Stimulated activated CD4-positive, alpha-beta T cell treated with anti-CD3 and anti-CD28 coated beads, TNF-alpha, amount 100 ng/mL, for 1 hour (primary cell): ENCODE measurements around the gene RNF214.
"Not testable (repeated sequence)": the region's sequence is repeated elsewhere in the genome, so short reads cannot be mapped to it uniquely, and the experiment has no call there.

ENCODE experiments used
- DNase-seq, 3 donors: peaks; one replicate each; pipeline ENCODE4 v3.0.0-alpha.2; 2020; ENCODE audit warnings: low read depth in 3 of 3, low spot score in 1 of 3

The RNF214 gene

DNA sequence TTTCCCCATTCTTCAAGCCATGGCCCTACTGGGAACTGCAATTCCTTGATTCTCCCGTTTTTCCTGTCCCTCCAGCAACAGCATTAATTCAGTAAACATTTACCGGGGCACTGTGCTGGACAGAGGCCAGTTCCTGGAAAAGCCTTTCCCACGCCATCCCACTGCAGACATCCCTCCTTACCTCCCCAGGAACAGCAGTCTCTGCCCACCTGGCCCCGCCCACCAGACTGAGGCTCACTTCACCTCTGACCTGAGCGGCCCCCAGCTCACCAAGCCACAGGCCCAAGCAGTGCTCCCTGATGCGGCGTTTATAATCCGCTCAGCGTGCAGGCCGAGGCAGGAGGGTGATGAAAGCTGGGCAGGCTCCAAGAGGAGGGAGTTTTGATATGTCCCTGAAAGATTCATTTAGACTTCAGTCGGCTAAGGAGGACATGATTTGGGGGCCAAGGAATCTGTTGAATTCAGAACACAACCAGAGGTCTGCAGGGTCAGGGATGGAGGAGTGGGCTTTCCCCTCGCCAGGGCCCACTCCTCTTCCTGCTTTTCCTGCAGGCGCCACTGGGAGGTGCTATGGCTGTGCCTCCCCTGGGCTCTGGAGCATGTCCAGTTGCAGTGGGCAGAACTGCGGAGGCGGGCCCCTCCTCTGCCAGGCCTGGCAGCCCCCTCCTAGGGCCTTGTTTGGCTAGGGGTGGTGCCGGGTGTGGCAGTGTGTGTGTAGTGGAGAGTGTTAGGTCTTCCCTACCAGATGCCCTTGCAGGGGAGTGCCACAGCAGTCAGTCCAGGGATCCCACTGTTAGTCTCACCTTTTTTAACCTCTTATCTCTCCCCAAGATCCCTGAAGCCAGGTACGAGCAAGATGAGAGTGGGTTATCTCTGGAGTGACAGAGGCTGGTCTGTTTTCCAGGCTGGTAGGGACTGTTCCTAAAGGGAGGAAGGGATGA is 34.7 kb upstream of the RNF214 start:
- no peak for DNase-seq

DNA sequence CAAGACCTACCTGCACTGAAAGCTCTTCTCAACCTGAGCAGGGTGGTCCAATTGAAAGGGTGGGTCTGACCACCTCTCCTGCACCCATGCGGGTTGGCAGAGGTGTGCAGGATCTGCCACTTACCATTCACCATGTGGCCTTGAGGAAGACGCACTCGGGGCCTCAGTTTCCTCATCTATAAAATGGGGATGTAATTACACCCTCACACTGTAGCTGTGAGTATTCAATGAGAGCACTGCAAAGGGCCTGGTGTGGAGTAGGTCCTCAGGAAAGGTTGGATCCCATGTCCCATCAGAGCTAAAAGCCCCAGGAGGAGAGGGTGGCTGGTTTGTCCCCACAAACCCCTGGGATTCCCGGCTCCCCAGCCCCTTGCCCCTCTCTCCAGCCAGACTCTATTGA is 33.9 kb upstream of the RNF214 start:
- DNase-seq = no peak

DNA sequence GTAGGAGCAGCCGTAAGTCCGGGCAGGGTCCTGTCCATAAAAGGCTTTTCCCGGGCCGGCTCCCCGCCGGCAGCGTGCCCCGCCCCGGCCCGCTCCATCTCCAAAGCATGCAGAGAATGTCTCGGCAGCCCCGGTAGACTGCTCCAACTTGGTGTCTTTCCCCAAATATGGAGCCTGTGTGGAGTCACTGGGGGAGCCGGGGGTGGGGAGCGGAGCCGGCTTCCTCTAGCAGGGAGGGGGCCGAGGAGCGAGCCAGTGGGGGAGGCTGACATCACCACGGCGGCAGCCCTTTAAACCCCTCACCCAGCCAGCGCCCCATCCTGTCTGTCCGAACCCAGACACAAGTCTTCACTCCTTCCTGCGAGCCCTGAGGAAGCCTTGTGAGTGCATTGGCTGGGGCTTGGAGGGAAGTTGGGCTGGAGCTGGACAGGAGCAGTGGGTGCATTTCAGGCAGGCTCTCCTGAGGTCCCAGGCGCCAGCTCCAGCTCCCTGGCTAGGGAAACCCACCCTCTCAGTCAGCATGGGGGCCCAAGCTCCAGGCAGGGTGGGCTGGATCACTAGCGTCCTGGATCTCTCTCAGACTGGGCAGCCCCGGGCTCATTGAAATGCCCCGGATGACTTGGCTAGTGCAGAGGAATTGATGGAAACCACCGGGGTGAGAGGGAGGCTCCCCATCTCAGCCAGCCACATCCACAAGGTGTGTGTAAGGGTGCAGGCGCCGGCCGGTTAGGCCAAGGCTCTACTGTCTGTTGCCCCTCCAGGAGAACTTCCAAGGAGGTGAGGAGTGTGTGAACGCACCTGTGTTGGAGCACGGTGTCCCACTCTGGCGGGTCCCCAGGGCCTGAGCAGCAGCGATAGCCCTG is 33.2 kb upstream of the RNF214 start, which contains the start of gene TAGLN:
Gene TAGLN (plus strand): TSS at position 318 of the 863 bp plus-strand sequence. CDS start 3,644 bp downstream, outside the sequence.
- no peak for DNase-seq

DNA sequence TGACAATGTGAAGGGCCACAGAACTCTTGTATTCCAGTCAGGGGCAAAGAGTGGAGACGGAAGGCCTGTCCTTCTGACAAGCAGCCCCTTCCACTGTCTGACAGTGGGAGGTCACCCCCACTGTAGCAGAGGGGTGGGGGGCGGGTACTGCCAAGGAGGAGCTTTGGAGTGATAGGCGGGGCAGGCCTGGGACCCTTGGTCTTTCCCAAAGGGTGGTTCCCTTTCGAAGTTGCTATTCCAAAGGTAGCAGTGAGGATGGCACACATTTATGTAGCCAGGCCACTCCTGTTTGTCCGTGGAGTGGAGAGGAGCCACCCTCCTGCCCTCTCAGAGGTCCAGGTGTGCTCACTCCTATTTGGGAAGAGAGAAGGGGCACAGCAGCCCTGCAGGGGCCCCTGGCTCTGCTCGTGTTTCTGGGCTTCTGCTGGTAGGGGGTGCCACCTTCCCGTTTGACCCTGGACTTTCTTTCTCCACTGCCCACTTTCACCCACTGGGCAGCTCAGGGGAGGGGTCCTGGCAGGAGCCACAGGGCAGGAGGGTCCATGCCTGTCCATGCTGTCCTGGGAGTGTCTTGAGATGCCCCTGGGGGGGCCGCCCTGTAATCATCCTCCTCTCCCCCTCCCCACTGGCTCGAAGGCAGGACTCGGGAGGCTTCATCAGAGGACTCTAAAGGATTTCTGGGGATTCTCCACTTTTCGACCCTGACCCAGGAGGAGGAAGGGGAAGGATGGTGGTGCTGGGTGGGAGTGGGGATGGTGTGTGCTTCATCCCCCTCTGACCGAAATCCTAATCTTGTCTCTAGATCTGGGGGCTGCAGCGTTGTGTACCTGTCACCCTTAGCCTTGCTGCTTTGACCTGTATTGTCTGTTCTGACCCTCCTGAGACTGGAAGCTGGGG is 32.3 kb upstream of the RNF214 start:
- DNase-seq = no peak

DNA sequence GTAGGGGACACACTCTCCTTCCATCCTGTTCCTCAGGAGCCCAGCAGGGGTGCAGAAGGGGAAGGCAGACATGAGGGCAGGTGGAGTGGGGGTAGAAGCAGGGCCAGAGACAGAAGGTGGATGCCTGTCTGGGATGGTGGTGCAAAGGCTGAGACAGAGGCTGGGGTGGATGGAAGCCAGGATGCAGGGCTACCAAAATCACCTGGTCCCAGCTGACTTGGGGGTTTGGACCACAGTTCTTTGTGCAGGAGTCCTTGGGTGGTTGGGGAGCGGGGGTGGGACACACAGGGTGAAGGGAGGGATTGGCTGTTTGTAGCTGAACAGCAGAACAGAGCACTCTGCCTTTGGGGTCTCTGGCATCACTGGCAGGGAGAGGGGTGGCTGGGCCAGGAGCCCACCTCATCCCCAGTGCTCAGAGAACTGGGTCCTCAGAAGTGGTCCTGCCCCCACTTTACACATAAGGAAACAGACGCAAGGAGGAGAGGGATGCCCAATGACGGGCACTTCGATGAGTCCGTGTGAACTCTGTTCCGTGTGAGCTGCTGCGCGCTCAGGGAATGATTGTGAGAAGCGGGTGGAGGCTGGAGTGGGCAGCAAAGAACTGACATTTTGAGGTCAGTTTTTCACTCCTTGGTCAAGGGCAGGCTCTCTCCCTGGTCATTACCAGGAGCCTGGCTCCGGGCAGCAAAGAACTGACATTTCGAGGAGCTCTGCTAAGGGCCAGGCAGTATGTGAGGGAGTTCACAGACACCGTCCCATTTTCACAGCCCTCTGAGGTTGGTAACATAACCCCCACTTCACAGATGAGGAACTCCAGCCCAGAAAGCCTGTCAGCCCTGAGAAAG is 31.4 kb upstream of the RNF214 start:
- DNase-seq = no peak

DNA sequence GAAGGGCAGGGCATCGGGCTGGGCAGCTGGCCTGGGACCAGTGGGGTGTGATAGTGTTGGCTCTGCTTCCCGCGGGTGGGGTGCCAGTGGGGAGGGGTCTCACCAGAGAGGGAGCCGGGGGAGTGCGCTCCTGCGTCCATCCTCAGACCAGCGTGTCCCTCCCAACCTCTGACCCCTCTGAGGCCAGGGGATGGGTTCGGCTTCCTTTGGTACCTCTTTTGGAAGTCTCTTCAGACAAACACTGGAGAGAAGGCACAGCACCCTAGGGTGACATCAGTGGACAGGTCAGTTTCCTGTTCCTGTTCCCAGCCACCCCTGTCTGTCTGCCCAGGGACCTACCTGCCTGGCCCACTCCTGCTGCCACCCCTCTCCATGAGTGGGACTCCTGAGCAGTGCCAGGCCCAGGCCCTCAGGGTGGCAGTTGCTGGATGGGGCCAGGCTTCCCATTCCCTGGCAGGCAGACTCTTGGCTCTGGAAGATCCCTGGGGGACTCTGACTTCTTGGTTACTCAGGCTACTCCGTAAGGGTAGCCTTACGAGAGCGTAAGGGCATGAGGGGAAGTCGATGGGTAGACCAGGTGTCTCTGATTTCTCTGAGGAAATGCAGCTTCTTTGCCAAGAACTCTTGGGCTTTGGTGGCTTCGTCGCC is 30.7 kb upstream of the RNF214 start:
- no peak for DNase-seq

DNA sequence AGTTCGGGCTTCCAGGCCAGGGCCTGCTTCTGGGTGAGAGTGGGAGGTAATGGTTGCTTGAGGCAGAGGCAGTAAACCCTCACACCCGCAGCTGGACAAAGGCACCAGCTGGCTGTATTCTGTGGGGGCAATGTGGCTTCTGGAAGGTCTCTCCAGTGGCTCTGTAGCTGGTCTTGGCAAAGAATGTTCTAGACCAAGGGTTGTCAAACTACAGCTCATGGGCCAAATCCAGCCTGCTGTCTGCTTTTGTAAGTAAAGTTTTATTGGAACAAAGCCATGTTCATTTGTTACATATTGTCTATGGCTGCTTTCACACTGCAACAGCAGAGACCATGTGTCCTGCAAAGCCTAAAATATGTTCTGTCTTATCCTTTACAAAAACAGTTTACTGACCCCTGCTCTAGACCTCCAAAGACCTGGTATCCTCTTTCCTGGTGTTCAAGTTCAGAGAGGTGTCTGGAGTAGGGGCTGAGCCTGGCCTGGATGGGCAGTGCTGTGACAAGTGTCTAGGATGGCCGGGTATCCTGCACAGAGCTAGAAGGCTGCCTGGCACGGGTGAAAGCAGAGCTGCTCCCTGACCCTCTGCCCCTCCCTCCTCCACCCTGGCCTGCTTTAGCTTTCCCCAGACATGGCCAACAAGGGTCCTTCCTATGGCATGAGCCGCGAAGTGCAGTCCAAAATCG is 29.9 kb upstream of the RNF214 start:
- DNase-seq = no peak

DNA sequence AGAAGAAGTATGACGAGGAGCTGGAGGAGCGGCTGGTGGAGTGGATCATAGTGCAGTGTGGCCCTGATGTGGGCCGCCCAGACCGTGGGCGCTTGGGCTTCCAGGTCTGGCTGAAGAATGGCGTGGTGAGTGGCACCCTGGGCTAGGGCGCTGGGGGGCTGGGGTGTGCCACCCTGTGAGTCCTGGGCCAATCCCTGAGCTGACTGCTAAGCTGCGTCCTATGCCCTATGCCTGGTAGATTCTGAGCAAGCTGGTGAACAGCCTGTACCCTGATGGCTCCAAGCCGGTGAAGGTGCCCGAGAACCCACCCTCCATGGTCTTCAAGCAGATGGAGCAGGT is 29.4 kb upstream of the RNF214 start:
- DNase-seq = no peak

DNA sequence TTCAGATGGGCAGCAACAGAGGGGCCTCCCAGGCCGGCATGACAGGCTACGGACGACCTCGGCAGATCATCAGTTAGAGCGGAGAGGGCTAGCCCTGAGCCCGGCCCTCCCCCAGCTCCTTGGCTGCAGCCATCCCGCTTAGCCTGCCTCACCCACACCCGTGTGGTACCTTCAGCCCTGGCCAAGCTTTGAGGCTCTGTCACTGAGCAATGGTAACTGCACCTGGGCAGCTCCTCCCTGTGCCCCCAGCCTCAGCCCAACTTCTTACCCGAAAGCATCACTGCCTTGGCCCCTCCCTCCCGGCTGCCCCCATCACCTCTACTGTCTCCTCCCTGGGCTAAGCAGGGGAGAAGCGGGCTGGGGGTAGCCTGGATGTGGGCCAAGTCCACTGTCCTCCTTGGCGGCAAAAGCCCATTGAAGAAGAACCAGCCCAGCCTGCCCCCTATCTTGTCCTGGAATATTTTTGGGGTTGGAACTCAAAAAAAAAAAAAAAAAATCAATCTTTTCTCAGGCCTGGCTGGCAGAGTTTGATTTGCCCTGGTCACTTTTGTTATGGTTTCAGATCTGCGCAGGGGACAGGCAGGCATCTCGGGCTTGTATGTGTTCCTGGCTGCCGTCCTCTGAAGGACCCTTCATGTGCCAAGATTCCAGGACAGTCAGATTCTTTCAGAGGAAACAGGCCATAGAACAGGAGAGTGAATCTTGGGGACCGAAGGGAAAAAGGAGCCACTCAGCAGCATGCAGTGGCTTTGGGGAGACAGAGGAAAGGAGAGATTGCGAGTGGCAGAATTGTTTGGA is 28.0 kb upstream of the RNF214 start:
- no peak for DNase-seq

DNA sequence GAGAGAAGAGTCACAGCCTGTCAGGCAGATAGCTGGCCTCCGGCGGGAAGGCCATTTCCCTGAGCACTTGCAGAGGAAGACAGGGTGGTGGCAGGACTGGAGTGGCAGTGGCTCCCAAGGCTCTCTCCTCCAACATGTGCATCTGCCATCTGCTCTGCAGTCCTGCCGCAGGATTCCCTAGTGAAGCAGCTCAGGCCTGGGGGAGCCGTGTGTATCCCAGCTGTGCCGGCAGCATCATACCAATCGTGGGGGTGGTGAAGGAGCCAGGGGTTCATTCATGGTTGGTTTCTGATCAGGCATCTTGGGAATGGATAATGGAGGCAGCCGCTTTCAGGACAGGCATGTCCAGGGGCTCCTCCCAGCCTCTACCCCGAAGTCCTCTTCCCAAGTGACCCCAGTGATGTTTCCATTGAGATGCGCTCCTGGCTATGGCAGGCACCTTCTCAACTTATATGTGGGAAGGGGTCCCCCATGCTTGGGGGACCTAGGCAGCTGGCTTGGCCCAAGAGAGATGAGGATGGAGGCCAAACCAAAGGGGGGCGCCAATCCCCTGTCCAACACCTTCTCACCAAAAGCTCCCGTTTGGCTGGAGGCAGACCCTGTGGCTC is 27.2 kb upstream of the RNF214 start:
- no peak for DNase-seq

DNA sequence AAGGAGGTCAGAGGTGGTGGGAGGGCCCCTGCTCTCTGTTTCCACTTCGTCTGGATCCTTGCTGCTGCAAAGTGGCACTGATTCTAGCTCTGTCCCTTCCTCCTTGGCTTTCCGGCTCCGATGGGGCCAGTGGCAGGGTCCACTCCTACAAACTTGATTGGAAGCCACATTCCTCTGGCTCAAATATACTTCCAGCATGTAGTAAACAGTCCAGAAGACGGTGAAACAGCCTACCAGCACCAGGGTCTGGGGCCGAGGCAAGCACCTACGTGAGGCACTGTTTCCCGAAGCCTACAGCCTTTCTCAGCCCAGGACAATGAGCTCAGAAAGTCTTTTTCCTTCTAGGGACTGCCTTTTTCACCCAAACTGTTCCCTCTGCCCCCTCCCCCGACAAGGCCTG is 26.4 kb upstream of the RNF214 start:
- DNase-seq = not testable (repeated sequence)

DNA sequence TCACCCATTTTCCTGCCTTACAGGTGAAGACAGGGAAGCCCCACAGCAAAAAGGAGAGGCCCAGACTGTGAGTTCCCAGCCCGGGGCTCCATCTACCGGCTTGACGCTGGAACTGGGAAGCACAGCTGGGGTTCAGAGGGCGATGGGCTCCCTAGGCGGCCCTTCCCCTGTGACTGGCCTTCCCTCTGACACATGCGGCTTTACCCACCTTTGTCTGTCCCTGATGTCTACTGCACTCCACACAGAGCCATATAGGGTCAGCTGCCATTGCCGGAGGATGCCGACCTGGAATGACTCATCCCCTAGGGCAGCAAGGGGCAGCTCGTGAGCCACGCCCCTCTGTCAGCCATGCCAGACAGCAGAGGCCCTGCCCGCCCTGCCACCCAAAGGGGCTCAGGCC is 25.6 kb upstream of the RNF214 start:
- DNase-seq = not testable (repeated sequence)

DNA sequence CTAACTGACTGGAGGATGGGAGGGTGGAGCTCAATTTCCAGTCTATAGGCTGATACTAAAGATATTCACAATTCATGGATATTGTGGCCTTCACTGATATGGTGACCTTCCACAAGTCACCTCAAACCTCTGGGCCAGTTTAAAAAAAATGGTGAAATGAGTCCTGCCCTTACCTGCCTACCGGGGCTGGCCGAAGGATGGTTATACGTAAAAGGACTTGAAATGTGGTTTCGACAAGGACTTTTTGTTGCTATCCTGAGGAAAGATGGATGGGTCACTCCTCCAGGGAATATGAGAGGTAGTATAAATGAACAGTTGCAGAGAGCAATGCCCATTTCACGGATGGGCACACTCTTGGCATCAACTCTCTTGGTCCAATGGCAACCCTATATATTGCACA is 25.0 kb upstream of the RNF214 start:
- not testable (repeated sequence) for DNase-seq

DNA sequence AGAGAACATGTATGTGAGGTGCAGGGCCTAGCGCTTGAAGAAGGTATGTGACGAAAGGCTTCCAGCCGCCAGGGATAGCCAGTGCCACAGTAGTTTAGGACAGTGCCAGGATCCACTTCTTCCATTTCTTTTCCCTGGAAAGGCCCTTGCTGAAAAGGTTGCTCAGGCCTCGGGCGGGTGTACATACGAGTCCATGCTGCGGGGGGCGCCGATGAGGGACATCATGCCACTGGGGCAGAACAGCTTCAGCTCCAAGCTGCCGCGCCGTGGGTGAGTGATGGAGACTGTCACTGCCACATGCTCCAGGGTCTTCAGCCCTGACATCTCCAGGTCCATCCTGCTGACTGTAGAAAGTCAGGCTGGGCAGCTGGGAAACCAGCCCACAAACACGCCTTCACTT is 23.8 kb upstream of the RNF214 start:
- DNase-seq = not testable (repeated sequence)

DNA sequence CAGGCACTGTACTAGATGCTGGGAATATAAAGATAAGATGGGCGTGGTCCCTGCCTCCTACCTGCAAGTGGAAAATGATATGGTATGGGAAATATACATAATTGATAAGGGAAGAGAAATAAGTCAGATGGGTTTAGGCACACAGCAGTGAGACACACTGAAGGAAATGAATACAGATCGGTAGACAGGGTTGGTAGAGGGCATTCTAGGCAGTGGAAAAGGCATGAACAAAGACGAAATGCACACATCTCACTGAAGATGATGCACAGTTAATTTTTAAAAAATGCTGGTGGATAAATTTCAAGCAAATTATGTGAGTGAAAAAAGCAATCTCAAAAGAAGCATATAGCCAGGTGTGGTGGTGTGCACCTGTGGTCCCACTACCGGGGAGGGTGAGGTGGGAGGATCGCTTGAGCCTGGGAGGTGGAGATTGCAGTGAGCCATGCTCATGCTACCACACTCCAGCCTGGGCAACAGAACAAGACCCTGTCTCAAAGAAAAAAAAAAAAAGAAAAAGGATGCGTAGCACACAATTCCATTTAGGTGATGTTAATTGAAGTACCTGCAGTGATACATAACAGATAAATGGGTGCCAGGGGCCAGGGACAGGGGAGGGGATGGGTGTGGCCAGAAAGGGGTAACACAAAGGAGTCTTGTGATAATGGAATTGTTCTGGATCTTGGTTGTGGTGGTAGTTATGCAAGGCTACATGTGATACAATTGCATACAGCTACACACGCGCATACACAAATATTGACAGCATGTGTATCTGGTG is 22.9 kb upstream of the RNF214 start:
- DNase-seq = not testable (repeated sequence)

DNA sequence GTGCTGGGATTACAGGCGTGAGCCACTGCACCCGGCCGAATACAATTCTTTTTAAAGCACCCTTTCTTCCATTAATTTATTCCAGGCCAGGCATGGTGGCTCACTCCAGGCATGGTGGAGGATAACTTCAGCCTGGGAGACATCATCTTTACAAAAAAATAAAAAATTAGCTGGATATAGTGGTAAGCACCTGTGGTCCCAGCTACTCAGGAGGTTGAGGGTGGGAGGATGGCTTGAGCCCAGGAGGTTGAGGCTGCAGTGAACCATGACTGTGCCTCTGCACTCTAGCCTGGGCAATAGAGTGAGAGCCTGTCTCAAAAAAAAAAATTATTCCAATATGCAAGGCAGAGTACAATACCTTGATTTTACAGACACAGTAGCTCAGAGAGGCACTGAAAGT is 21.9 kb upstream of the RNF214 start:
- no peak for DNase-seq
